DMS 273 (cell line): ENCODE data around the gene DHX36.

Experiments
- DNase-seq: peaks from one replicate; lab custom pipeline; 2025; ENCODE audit not compliant: unreplicated experiment; lab: John Stamatoyannopoulos, UW

The DHX36 gene

GRCh38 chr3:154294016-154294415, 30.3 kb downstream of the DHX36 start:
- DNase-seq, result no peak

DNA sequence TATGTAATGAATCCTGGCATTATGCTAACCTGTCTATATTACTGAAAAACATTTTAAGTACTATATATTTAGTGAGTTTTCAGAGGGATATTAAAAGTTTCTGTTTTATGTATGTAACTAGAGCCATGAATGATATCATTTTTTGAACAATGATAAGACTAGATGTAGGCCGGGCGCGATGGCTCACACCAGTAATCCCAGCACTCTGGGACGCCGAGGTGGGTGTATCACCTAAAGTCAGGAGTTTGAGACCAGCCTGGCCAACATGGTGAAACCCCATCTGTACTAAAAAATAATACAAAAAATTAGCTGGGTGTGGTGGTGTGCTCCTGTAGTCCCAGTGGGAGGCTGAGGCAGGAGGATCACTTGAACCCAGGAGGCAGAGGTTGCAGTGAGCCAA, 34.1 kb downstream of the DHX36 start:
- no peak for DNase-seq

DNA sequence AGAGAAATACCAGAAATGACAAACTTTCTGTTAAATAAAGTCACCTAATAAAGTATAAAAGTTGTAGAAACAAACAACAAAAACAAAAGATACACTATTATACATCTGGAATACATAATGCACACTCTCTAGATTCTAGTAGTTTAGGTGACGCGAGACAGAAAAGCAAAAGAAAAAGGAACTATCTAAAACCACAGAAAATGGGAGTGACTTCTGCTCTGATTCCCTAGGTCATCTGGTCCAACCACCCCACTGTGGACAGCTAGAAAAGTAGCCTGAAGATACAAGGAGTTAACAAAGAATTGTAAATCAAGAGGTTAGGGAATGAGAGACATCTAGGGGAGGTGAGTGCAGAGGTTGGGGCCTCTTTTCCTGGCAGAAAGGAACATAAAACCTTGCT, 39.1 kb downstream of the DHX36 start:
- no peak for DNase-seq

DNA sequence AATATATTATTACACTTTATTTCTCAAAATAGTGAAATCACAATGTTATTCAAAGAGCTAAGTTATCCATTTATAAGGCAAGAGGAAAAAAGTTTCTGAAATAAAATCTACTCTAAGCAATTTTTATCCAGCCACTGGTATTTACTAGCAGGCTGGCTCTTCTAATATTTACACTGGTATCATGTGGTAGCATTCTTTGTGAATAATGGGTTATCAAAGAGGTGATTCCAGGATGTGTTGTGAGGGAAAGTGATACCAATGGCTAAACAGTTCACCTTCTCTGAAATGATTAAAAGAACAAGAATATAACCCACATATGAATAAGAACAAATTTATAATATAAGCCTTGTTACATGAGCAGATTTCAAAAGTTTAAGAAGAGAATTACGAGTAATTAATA, 44.1 kb downstream of the DHX36 start:
- DNase-seq, result no peak

- peak; percentile 16 for DNase-seq
Observed at GRCh38 chr3:154275965-154276364, 48.3 kb downstream of the DHX36 start.

DNA sequence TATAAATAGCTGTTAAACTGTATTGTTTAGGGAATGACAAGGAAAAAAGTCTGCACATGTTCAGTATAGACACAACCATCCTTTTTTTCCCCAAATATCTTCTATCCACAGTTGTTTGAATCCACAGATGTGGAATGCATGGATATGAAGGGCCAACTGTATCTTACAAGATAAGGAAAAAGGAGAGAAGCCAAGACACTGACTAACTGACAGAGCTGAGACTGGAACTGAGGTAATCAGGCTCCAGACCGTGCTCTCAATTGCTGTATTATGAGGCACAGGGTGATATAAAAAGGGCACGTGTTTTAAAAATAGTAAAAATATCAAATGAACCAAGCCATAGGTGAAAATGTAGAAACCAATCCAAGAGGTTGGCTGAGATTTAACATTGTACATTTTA, 49.0 kb downstream of the DHX36 start:
- DNase-seq, result no peak

GRCh38 chr3:154274348-154274747, 49.9 kb downstream of the DHX36 start:
- DNase-seq, result no peak

DNA sequence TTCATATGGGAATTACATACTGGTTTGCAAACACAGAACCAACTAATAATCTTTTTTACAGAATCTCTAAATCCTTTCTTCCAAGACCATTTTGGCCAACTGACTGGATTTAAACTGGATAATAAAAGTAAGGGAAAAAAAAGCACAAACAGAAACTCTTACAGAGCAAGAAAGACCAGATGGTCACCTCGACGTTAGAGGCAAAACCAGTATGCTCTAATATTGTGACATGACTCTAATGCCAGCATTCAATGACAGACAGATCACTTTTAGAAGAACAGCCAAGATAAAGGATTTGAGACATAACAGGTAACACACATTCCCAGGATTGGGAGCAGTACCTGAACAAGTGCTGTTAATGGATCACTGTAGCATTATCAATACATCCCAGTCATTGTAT, 50.9 kb downstream of the DHX36 start:
- no peak for DNase-seq

- DNase-seq, result no peak
Observed at GRCh38 chr3:154254527-154254926, 69.8 kb downstream of the DHX36 start.

GRCh38 chr3:154252759-154253638, 71.3 kb downstream of the DHX36 start:
- DNase-seq, result peak; percentile 96

DNA sequence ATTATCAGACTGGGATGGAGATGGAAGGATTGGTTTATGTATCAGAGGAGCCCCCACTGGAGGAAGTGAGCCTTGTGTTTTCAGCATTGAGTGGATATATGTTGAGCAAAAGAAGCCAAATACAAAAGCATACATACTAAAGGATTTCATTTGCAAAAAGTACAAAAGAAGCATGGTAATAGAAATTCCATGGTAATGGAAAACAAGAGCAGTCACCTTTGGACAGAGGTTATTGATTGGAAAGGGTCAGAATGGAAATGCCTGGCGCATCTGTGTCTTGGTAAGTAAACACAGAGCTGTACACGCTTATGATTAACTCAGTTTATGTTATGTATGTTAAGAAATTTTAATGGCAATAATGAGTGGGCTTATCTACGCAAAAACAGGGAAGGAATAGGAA, 72.7 kb downstream of the DHX36 start:
- DNase-seq, result no peak

DNA sequence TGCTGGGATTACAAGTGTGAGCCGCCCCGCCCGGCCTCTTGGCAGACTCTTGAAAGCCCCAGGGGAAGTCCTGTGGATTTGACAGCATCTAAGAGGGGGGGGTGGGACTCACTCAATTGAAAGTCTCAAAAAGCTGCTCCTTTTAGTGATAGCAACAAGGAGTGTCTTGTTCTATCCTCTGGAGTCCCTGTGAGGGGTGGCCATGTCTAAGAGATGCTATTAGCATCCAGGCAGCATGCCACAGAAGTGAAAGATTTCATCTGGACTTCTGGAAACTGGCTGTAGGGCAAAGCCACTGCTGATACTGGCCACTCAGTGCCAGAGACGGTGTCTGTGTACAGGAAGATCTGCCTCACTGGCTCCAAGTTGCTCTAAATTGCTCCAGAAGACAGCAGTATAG, 74.0 kb downstream of the DHX36 start:
- DNase-seq, result no peak

GRCh38 chr3:154247806-154248415, 76.4 kb downstream of the DHX36 start:
- no peak for DNase-seq

GRCh38 chr3:154244644-154245043, 79.6 kb downstream of the DHX36 start:
- no peak for DNase-seq

DNA sequence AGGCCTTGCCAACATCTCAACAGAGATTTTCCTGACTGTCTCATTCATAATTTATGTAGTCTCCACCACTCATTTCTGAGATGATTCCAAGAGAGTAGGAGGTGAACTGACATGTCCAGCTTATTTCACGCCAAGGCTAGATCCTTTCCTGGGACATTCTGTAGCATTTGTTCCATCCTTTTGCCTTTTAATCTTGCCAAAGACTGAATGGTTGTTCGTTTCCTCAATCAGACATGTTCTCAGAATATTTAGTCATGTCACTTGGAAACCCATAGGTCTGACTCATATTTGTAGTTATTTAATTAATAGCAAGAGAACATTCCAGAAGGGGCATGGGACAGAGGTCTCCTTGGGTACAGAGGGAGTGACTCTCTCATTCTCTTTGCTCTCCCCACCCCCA, 80.9 kb downstream of the DHX36 start:
- no peak for DNase-seq

GRCh38 chr3:154242766-154243165, 81.5 kb downstream of the DHX36 start:
- DNase-seq, result no peak

DNA sequence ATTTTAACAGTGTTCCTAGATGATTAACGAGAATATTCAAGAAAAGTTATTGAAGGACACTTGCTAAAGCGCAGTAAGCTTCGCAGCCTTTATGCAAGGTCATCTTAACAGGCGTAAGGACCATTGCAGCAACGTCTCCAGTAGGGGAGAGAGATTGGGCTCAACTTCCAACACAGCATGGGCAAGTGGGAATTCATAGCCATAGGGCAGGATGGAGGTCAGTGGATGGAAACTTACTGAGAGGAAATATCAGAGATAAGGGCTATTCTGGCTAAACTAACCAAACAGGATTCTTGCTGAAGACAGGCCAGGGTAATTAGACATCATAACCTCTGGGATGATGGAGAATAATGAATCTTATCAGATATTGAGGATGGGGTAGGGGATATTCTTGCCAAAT, 82.8 kb downstream of the DHX36 start:
- DNase-seq, result no peak

- DNase-seq, result no peak
Observed at GRCh38 chr3:154240235-154240634, 84.1 kb downstream of the DHX36 start.

- DNase-seq, result no peak
Observed at GRCh38 chr3:154236331-154236730, 88.0 kb downstream of the DHX36 start.

DNA sequence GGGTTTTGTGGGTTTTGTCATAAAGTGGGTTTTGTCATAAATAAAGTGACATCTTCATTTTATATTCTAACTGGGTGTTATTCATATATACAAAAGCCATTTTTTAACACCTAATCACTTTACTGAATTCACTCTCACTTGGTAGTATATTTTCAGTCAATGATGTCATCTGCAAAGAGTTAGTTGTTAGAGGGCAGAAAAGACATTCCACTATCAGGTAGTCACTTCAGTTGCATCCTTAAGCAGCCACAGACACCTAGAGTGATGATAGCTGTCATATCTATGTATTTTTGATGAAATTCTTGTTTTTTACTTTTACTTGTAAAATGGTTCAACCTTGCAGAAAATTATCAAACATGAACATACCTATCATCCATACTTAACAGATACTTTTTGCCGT, 89.0 kb downstream of the DHX36 start:
- no peak for DNase-seq

DNA sequence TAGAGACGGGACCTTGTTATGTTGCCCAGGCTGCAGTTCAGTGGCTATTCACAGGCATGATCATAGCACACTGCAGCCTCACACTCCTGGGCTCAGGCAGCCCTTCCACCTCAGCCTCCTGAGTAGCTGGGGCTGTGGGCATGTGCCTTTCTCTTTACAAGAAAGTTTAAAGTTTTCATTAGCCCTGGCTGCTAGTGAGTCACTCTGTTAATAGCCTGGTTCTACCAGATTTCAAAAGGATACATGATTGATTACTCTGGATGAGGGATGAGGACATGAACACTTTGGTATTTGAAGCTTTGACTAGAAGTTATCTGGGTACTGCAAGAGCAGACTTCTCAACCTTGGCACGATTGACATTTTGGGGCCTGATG, 95.1 kb downstream of the DHX36 start:
- no peak for DNase-seq

- no peak for DNase-seq
Observed at GRCh38 chr3:154228561-154229216, 95.6 kb downstream of the DHX36 start.
